Articular chondrocyte of knee joint (primary cell): ENCODE measurements around the gene NBR1. TPM values are rescaled to one million over a fixed set of nuclear protein-coding genes. Genes with fewer than 3 reads are reported as not detected.

Experiments
- small RNA-seq: library from RNA; depleted of rRNA; stranded (forward); fragments of <200 nt; gene quantifications from one replicate; pipeline ENCODE3, GENCODE V24; 2012
- total RNA-seq: library from RNA; depleted of rRNA; stranded (reverse); fragments of >200 nt; gene quantifications from 2 replicates; pipeline ENCODE4 v1.2.3, GENCODE V29; 2012

The NBR1 gene, protein sequence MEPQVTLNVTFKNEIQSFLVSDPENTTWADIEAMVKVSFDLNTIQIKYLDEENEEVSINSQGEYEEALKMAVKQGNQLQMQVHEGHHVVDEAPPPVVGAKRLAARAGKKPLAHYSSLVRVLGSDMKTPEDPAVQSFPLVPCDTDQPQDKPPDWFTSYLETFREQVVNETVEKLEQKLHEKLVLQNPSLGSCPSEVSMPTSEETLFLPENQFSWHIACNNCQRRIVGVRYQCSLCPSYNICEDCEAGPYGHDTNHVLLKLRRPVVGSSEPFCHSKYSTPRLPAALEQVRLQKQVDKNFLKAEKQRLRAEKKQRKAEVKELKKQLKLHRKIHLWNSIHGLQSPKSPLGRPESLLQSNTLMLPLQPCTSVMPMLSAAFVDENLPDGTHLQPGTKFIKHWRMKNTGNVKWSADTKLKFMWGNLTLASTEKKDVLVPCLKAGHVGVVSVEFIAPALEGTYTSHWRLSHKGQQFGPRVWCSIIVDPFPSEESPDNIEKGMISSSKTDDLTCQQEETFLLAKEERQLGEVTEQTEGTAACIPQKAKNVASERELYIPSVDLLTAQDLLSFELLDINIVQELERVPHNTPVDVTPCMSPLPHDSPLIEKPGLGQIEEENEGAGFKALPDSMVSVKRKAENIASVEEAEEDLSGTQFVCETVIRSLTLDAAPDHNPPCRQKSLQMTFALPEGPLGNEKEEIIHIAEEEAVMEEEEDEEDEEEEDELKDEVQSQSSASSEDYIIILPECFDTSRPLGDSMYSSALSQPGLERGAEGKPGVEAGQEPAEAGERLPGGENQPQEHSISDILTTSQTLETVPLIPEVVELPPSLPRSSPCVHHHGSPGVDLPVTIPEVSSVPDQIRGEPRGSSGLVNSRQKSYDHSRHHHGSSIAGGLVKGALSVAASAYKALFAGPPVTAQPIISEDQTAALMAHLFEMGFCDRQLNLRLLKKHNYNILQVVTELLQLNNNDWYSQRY
- 152 and 156 TPM in 2 replicates for total RNA-seq

DNA sequence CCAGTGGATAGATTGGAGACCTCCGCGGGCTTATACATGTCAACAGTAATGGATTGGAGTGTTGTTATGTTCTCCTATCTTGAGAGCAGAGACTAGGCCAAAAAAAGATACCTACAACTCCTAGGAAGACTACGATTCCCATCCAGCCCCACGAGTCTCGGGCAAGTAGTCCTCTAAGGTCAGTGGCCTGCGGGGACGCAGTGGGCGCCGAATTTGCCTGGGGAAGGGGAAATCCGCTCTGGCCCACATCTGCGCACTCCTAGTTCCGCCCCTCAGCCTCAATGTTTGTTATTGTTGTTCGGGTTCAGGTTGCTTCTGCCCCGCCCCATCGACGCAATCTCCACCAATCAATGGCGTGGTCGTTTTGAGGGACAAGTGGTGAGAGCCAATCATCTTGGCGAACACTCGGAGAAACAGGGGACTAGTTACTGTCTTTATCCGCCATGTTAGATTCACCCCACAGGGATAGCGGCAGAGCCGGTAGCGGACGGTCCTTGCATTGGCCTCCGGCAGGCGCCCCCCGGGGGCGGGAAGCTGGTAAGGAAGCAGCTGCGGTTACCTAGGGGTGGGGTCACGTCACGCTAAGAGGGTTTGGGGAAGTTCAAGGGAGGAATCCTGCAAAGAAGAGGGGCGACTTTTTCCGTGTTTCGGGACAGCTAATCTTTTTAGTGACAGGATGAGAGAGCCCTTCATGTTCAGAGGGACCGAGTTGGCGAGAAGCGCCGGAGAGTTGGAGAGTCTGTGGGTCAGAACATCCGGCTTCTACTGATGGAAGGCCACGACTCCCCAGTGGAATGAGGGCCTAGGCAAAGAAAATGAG is at the start of gene NBR1:
NBR1 (plus strand) TSS at position 449 of the 820 bp plus-strand sequence. CDS start 4,586 bp downstream, outside the sequence.

DNA sequence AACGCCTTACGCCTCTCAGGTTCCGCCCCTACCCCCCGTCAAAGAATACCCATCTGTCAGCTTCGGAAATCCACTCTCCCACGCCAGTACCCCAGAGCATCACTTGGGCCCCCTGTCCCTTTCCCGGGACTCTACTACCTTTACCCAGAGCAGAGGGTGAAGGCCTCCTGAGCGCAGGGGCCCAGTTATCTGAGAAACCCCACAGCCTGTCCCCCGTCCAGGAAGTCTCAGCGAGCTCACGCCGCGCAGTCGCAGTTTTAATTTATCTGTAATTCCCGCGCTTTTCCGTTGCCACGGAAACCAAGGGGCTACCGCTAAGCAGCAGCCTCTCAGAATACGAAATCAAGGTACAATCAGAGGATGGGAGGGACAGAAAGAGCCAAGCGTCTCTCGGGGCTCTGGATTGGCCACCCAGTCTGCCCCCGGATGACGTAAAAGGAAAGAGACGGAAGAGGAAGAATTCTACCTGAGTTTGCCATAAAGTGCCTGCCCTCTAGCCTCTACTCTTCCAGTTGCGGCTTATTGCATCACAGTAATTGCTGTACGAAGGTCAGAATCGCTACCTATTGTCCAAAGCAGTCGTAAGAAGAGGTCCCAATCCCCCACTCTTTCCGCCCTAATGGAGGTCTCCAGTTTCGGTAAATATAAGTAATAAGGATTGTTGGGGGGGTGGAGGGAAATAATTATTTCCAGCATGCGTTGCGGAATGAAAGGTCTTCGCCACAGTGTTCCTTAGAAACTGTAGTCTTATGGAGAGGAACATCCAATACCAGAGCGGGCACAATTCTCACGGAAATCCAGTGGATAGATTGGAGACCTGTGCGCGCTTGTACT is 45.7 kb upstream of the NBR1 start, which contains the start of gene BRCA1:
BRCA1 (minus strand) TSS at position 232 of the 834 bp plus-strand sequence. CDS start 1,268 bp downstream, outside the sequence.

DNA sequence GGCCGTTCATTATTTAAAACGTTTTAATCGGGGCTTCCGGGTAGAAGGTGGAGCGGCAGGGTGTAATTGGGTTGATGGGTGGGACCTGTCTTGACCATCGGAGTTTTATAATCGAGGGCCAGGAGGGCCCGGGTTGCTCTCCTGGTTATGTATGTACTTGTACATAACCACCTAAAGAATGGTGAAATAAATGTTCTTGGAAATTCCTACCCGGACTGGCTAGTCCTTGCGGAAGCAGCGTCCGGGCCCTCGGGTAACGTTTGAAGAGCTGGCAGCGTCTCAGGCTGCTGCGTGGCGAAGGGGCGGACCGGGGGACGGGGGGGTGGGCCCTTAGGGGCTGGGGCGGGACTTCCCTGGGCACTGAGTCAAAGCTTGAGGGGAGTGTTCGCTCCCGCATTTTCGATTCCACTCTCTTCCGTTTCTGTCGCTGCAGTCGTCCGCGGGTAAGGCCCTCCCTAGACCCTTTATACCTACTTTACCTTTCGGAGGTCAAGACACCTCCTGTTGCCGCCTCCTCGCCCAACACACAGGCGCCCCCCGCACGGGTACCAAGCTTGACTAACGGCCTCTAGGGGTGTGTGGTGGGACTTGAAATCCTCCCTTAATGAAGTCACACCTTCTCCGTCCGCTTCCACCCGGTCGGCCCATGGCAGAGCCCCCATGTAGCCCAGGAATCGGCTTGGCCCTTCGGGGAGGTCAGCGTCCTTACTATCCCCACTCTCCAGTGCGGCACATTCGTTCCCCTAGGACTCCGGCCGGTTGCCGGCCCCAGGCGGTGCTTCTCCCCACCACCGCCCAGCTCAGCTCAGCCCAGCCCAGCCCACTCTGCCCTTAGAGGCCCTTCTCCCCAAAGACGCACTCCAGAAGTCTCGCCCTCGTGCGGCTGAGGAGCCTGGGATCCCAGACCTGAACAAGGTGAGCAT is 40.7 kb downstream of the NBR1 start, which contains the start of gene TMEM106A:
TMEM106A (plus strand) TSS at position 396 of the 923 bp plus-strand sequence. CDS start 1,167 bp downstream, outside the sequence.

DNA sequence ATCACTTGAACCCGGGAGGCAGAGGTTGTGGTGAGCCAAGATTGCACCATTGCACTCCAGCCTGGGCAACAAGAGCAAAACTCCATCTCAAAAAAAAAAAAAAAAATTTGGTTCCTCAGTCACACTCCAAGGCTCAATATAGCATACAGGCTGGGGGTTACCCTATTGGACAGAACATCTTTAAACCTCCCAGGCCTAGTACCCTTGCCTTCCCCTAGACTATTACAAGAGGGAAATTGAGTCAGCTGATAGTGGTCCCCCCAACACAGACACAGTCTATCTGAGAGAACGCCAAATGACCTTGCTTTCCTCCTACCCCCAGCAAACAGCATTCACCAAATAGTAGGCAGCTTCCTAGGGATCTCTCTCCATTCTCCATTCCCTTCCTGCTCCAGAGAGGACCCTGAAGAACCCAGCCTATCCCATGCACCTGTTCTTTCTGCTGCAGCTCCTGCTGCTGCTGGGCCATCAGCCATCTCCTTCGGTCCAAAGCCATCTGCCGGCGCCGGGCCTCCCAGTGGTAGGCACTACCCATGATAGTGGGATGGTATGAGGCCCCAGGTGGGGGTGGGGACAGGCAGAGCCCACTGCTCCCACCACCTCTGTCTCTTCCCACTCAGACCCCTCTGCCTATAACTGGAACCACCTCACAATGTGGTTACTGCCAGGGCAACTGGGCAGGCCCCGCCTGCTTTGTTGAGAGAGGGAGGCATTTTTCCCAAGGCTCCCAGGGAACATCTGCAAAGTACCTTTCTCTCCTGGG is 57.2 kb downstream of the NBR1 start, which contains the start of gene CCDC200:
CCDC200 (minus strand) TSS at position 604 of the 763 bp plus-strand sequence; CDS start at position 535, 69 bp downstream.

DNA sequence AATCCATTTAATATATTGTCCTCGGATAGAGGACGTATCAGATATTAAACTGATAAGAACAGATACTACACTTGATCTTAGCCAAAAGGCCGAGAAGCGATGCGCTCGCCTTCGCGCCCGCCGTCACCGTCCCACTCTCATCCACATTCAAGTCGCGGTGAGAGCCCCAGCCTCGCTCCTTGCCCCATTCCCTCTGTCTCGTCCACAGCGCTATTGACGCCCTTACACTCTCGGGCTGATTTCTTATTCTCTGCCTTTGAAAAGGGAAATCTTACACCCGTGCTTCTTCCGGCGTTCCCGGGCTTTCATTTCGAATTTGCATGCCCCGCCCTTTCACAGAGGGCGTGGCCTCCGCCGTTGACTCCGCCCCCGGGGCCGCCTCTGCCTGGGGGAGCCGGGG is 62.9 kb downstream of the NBR1 start, which contains the start of gene RNU2-1:
RNU2-1 (minus strand) TSS at position 101 of the 400 bp plus-strand sequence.

Small RNA genes within 50 kb of the gene (small RNA-seq; reads per million reads assigned to genes)
- gene AC060780.2 (not detected), gene AC060780.3 (not detected), gene AC135721.1 (not detected), gene RF00004 (not detected), gene RNU2-1 (not detected)

Other genes starting within 250 kb of the NBR1 start
- gene AARSD1, start 206.8 kb upstream of the NBR1 start, total RNA-seq: 16.2 and 16.7 TPM in 2 replicates
- 0.11 and 0.52 TPM in 2 replicates for gene PTGES3L, start 191.1 kb upstream of the NBR1 start, total RNA-seq
- gene RUNDC1, start 190.6 kb upstream of the NBR1 start, total RNA-seq: 11.0 and 11.8 TPM in 2 replicates
- 992 and 1,718 TPM in 2 replicates for gene RPL27, start 172.8 kb upstream of the NBR1 start, total RNA-seq
- 43.2 and 51.2 TPM in 2 replicates for gene IFI35, start 164.4 kb upstream of the NBR1 start, total RNA-seq
- gene VAT1, start 148.8 kb upstream of the NBR1 start, total RNA-seq: 322 and 382 TPM in 2 replicates
- gene RND2, start 146.0 kb upstream of the NBR1 start, total RNA-seq: 0.54 and 0.78 TPM in 2 replicates
- 15.3 and 20.2 TPM in 2 replicates for gene BRCA1, start 45.9 kb upstream of the NBR1 start, total RNA-seq
- gene TMEM106A, start 40.7 kb downstream of the NBR1 start, total RNA-seq: 8.1 and 8.2 TPM in 2 replicates
- gene CCDC200, start 57.4 kb downstream of the NBR1 start, total RNA-seq: 0.26 TPM in 1 of 2 replicates, not detected in the other
- gene RNU2-1, start 62.8 kb downstream of the NBR1 start, total RNA-seq: not detected in 2 replicates
- gene ARL4D, start 227.8 kb downstream of the NBR1 start, total RNA-seq: 21.6 and 28.4 TPM in 2 replicates